PC-9 (cell line): ENCODE results near the gene SYT3. TPM values are rescaled to one million over a fixed set of nuclear protein-coding genes. Genes with fewer than 3 reads are reported as not detected.

Experiments used
- BruUV-seq: library from RNA; stranded (reverse); fragments of 400-500 nt; replicated peaks from 2 replicates; lab custom pipeline; 2021; lab: Mats Ljungman, UMichigan
- CTCF ChIA-PET: fragments of 300-600 bp; sonication (Branson Sonifier 250); formaldehyde crosslinking; loops from one replicate; lab custom pipeline; 2022; ENCODE audit warnings: antibody characterized with exemption; lab: Charles Lee
- POLR2A ChIA-PET: fragments of 300-600 bp; sonication (Branson Sonifier 250); formaldehyde crosslinking; loops from one replicate; lab custom pipeline; 2022; ENCODE audit warnings: antibody characterized with exemption; ENCODE audit not compliant: unreplicated experiment; lab: Charles Lee
- DNase-seq, 2 experiments: peaks; one replicate each; pipeline versions ENCODE4 v3.0.0 to v3.0.0-alpha.2; 2015 to 2022; ENCODE audit warnings: mixed read lengths in 1 of 2
- H2AFZ ChIP-seq: fragments of 200-600 bp; sonication (generic); 2 replicates; pipeline ENCODE4 v1.8.1; 2017; ENCODE audit warnings: antibody characterized with exemption
- H3F3A ChIP-seq: fragments of 200-600 bp; sonication (generic); 2 replicates; pipeline ENCODE4 v1.8.1; 2017; ENCODE audit warnings: antibody characterized with exemption, mild to moderate bottlenecking, low read depth; ENCODE audit not compliant: insufficient read depth
- H3K27ac ChIP-seq: fragments of 200-600 bp; sonication (generic); 2 replicates; pipeline ENCODE4 v1.6.1; 2016; ENCODE audit warnings: mixed run types
- H3K27me3 ChIP-seq: fragments of 200-600 bp; sonication (generic); 2 replicates; pipeline ENCODE4 v1.6.1; 2016; ENCODE audit warnings: low read depth, mixed run types; ENCODE audit not compliant: insufficient read depth
- H3K36me3 ChIP-seq: fragments of 200-600 bp; sonication (generic); 2 replicates; pipeline ENCODE4 v1.6.1; 2016; ENCODE audit warnings: low read depth, mixed run types
- H3K4me1 ChIP-seq: fragments of 200-600 bp; sonication (generic); replicated peaks from 2 replicates; pipeline ENCODE4 v1.6.1; 2016; ENCODE audit warnings: mixed run types; ENCODE audit not compliant: insufficient read depth
- H3K4me2 ChIP-seq: fragments of 200-600 bp; sonication (generic); 2 replicates; pipeline ENCODE4 v1.6.1; 2017; ENCODE audit warnings: mixed run types
- H3K4me3 ChIP-seq: fragments of 200-600 bp; sonication (generic); 2 replicates; pipeline ENCODE4 v1.6.1; 2016; ENCODE audit warnings: mixed run types
- H3K79me2 ChIP-seq: fragments of 200-600 bp; sonication (generic); 2 replicates; pipeline ENCODE4 v1.6.1; 2017; ENCODE audit warnings: low read depth, mixed run types
- H3K9me2 ChIP-seq: fragments of 200-600 bp; sonication (generic); 2 replicates; pipeline ENCODE4 v1.8.1; 2017; ENCODE audit warnings: mild to moderate bottlenecking; ENCODE audit not compliant: insufficient read depth
- H3K9me3 ChIP-seq: fragments of 200-600 bp; sonication (generic); 2 replicates; pipeline ENCODE4 v1.8.1; 2016; ENCODE audit warnings: low read depth; ENCODE audit not compliant: insufficient read depth
- H4K20me1 ChIP-seq: fragments of 200-600 bp; sonication (generic); 2 replicates; pipeline ENCODE4 v1.8.1; 2017; ENCODE audit not compliant: insufficient read depth
- EZH2 ChIP-seq: fragments of 200-600 bp; sonication (generic); IDR thresholded peaks from 2 replicates; pipeline ENCODE4 v1.8.0; 2017; ENCODE audit warnings: antibody characterized with exemption, low read depth
- intact Hi-C: fragments of 100-400 bp; cut with micrococcal nuclease; formaldehyde crosslinking; loops from one replicate; pipeline ENCODE4 v1.10.0; 2022; ENCODE audit not compliant: unreplicated experiment
- total RNA-seq: library from RNA; stranded (reverse); gene quantifications from 2 replicates; pipeline ENCODE4 v1.2.3, GENCODE V29; 2021
- TF ChIP-seq, protein P1 (sequence below): fragments of 200-600 bp; sonication (generic); conservative IDR thresholded peaks from 2 replicates; pipeline ENCODE4 v1.6.1; 2017; ENCODE audit warnings: mixed run types, antibody characterized with exemption, mild to moderate bottlenecking, moderate library complexity

Gene SYT3
- total RNA-seq, 1 experiment from 2014 or later: not detected

DNA sequence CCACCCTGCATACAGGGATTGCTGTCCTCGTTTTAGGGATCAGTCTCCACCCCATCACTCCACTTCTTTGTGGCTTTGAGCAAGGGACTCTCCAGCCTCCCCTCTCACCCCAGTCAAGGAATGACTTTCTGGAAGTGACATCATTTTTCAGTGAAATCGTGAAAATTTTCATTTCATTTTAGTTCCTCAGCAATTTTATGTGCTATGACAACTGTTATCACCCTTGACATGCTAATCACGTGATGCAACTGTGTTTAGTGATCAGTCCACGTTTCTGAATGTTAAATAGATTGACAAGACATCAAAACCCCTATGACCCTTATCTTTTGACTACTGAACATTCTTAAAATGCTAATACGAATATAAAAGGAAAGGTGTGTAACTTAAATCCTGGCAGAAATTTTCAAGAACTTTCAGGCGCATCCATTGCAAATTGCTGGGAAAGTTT, 17.6 kb upstream of the SYT3 start:
- intact Hi-C loops: no loop called here

DNA sequence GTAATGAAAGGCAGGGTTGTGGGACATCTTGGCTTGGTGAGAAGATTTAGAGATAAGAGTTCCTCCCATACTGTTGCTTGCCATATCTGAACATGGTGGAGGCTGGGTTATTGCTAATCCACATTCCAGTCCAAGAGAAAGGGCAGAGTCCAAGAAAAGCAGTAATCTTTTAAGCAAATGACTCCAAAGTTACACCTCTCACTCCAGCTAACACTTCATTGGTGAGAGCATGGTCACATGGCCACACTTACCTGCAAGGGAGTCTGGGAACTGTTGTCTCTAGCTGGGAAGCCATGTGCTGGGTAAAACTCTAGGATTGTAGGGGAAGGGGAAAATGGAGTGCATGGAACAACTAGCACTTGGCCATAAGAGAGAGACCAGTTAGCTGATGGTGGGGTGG, 15.2 kb upstream of the SYT3 start:
- H3K4me3 ChIP-seq: no peak overlapping the region
- no peaks in the 10 kb centered on the region for H3K36me3 ChIP-seq
- TF ChIP-seq EZH2: no peak
- TF ChIP-seq, protein P1, sequence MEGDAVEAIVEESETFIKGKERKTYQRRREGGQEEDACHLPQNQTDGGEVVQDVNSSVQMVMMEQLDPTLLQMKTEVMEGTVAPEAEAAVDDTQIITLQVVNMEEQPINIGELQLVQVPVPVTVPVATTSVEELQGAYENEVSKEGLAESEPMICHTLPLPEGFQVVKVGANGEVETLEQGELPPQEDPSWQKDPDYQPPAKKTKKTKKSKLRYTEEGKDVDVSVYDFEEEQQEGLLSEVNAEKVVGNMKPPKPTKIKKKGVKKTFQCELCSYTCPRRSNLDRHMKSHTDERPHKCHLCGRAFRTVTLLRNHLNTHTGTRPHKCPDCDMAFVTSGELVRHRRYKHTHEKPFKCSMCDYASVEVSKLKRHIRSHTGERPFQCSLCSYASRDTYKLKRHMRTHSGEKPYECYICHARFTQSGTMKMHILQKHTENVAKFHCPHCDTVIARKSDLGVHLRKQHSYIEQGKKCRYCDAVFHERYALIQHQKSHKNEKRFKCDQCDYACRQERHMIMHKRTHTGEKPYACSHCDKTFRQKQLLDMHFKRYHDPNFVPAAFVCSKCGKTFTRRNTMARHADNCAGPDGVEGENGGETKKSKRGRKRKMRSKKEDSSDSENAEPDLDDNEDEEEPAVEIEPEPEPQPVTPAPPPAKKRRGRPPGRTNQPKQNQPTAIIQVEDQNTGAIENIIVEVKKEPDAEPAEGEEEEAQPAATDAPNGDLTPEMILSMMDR: no peak
- intact Hi-C loops: no loop called here
- no peaks in the 10 kb centered on the region for H3F3A ChIP-seq
- H3K9me3 ChIP-seq: no peaks in the 10 kb centered on the region; the same call in 1 of the 2 replicates
- no peaks in the 10 kb centered on the region for H3K9me2 ChIP-seq
- no TSS peak for BruUV-seq
- no peaks in the 10 kb centered on the region for H3K79me2 ChIP-seq
- CTCF ChIA-PET: no interaction called here
- H2AFZ ChIP-seq: no peak overlapping the region
- no peak overlapping the region for H3K4me2 ChIP-seq
- no peaks in the 10 kb centered on the region for H4K20me1 ChIP-seq
- H3K27me3 ChIP-seq: peaks cover 81% of the 10 kb centered on the region
- no peak for DNase-seq
- no peak overlapping the region for H3K27ac ChIP-seq
- H3K4me1 ChIP-seq: no peaks in the 10 kb centered on the region
- POLR2A ChIA-PET: no interaction called here

More for the DNA sequence above, 17.6 kb upstream of the SYT3 start:
- H3K4me2 ChIP-seq: no peak overlapping the region
- H3K9me3 ChIP-seq: no peaks in the 10 kb centered on the region; the same call in 1 of the 2 replicates
- H3K4me3 ChIP-seq: no peak overlapping the region
- H4K20me1 ChIP-seq: no peaks in the 10 kb centered on the region
- H3K27ac ChIP-seq: no peak overlapping the region
- no TSS peak for BruUV-seq
- H3K4me1 ChIP-seq: no peaks in the 10 kb centered on the region
- H2AFZ ChIP-seq: no peak overlapping the region
- TF ChIP-seq, protein P1: no peak
- DNase-seq: no peak
- peaks cover 77% of the 10 kb centered on the region for H3K27me3 ChIP-seq
- H3K36me3 ChIP-seq: no peaks in the 10 kb centered on the region
- POLR2A ChIA-PET: no interaction called here
- H3K79me2 ChIP-seq: no peaks in the 10 kb centered on the region
- no peaks in the 10 kb centered on the region for H3K9me2 ChIP-seq
- H3F3A ChIP-seq: no peaks in the 10 kb centered on the region
- CTCF ChIA-PET: no interaction called here

DNA sequence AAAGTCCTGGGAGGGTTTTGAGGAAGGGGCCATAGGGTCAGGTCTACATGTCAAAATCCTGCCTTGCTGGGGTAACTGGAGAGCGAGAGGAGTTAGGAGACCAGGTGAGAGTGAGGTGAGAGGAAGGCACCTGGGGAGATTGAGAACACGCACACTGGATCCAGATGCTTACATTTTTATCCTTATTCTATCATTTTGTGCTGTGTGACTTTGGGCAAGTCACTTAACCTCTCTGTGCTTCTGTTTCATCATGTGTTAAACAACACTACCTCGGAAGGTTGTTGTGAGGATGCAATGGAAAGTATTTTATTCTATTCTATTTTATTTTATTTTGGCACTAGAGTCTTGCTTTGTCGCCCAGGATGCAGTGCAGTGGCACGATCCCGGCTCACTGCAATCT, 13.0 kb upstream of the SYT3 start:
- H3K4me3 ChIP-seq: no peak overlapping the region
- H2AFZ ChIP-seq: no peak overlapping the region
- ChIA-PET POLR2A (no interaction called here), CTCF (no interaction called here)
- H3K79me2 ChIP-seq: no peaks in the 10 kb centered on the region
- no peaks in the 10 kb centered on the region; the same call in 1 of the 2 replicates for H3K9me3 ChIP-seq
- H3K36me3 ChIP-seq: no peaks in the 10 kb centered on the region
- no peaks in the 10 kb centered on the region for H3K4me1 ChIP-seq
- H3K27me3 ChIP-seq: peaks cover 92% of the 10 kb centered on the region
- DNase-seq: no peak
- no TSS peak for BruUV-seq
- no peaks in the 10 kb centered on the region for H3F3A ChIP-seq
- TF ChIP-seq, protein P1: no peak
- TF ChIP-seq EZH2: no peak
- H4K20me1 ChIP-seq: no peaks in the 10 kb centered on the region
- no peaks in the 10 kb centered on the region for H3K9me2 ChIP-seq
- H3K27ac ChIP-seq: no peak overlapping the region
- intact Hi-C loops: no loop called here
- no peak overlapping the region for H3K4me2 ChIP-seq
